A549 (cell line): ENCODE measurements around the gene OR10A3. TPM values are rescaled to one million over a fixed set of nuclear protein-coding genes. Genes with fewer than 3 reads are reported as not detected.
A peak's percentile ranks its signal among the peaks of the same experiment; 100 is the strongest.

Source experiments
- ATAC-seq, 2 experiments: fragments of 200-7000 bp in 1 of 2; fragments of >200 bp in 1 of 2; cut with Nextera tagmentation in 1 of 2; cut with Tn5 transposase in 1 of 2; 3 replicates each; pipeline versions ENCODE4 v1.8.0 to v1.9.1; 2018 to 2020; ENCODE audit warnings: mild to moderate bottlenecking in 1 of 2, moderate library complexity in 1 of 2
- CTCF ChIA-PET: fragments of 300-600 bp; sonication (Branson Sonifier 250); formaldehyde crosslinking; extraction: SDS; loops from one replicate; lab custom pipeline; 2021; ENCODE audit warnings: antibody characterized with exemption, inconsistent platforms; lab: Yijun Ruan, JAX
- POLR2A ChIA-PET: fragments of 350-600 bp; formaldehyde crosslinking; extraction: SDS; loops from one replicate; lab custom pipeline; 2021; ENCODE audit warnings: antibody characterized with exemption, inconsistent platforms; lab: Yijun Ruan, JAX
- DNase-seq, 2 experiments: peaks; one replicate each; pipeline versions ENCODE4 v3.0.0 to v3.0.0-alpha.2; 2011 to 2016; ENCODE audit warnings: low read depth in 1 of 2, low spot score in 1 of 2
- FAIRE-seq: peaks from 2 replicates; lab custom pipeline; 2011; peaks lifted over from hg19 to GRCh38; lab: Jason Lieb, UNC
- H3K27ac ChIP-seq, 2 experiments: fragments of >200 bp; sonication (Bioruptor Twin); formaldehyde crosslinking; 3 replicates each; pipeline ENCODE4 v1.5.1; 2016 to 2017
- H3K4me1 ChIP-seq: fragments of >200 bp; sonication (Bioruptor Twin); formaldehyde crosslinking; 3 replicates; pipeline ENCODE4 v1.6.1; 2016
- H3K4me2 ChIP-seq: fragments of >200 bp; sonication (Bioruptor Twin); formaldehyde crosslinking; 3 replicates; pipeline ENCODE4 v1.6.1; 2016
- H3K4me3 ChIP-seq: fragments of >200 bp; sonication (Bioruptor Twin); formaldehyde crosslinking; 3 replicates; pipeline ENCODE4 v1.5.1; 2016
- H3K9me3 ChIP-seq: fragments of >200 bp; sonication (Bioruptor Twin); formaldehyde crosslinking; 3 replicates; pipeline ENCODE4 v1.6.1; 2016
- CBX8 ChIP-seq: fragments of 200-600 bp; sonication (generic); IDR thresholded peaks from 2 replicates; pipeline ENCODE4 v1.6.1; 2016
- CEBPB ChIP-seq, 2 experiments: fragments of >200 bp in 1 of 2; sonication (Bioruptor Twin) in 1 of 2; formaldehyde crosslinking in 1 of 2; IDR thresholded peaks; 2 replicates each; pipeline ENCODE4 v1.6.1; 2012 to 2016
- EHMT2 ChIP-seq: fragments of 200-600 bp; sonication (generic); IDR thresholded peaks from 2 replicates; pipeline ENCODE4 v1.6.1; 2016; ENCODE audit warnings: antibody characterized with exemption, low read depth, mild to moderate bottlenecking, moderate library complexity
- ESRRA ChIP-seq: fragments of 150-350 bp; IDR thresholded peaks from 2 replicates; pipeline ENCODE4 v1.6.1; 2014; ENCODE audit warnings: mild to moderate bottlenecking, low read length, borderline replicate concordance
- FOXS1 ChIP-seq: fragments of 250-450 bp; sonication (Bioruptor Pico); IDR thresholded peaks from 2 replicates; pipeline ENCODE4 v1.5.0; 2020; ENCODE audit warnings: mild to moderate bottlenecking, moderate library complexity
- GATA3 ChIP-seq: IDR thresholded peaks from 2 replicates; pipeline ENCODE4 v1.6.1; 2012; ENCODE audit warnings: borderline replicate concordance
- HMGXB4 ChIP-seq: fragments of 250-450 bp; sonication (Bioruptor Pico); IDR thresholded peaks from 2 replicates; pipeline ENCODE4 v1.5.0; 2021; ENCODE audit warnings: mild to moderate bottlenecking, moderate library complexity, borderline replicate concordance
- HOXB13 ChIP-seq: fragments of 250-450 bp; sonication (Bioruptor Pico); IDR thresholded peaks from 2 replicates; pipeline ENCODE4 v1.5.0; 2020; ENCODE audit warnings: low read depth, mild to moderate bottlenecking, moderate library complexity
- HOXB5 ChIP-seq: fragments of 250-450 bp; sonication (Bioruptor Pico); IDR thresholded peaks from 2 replicates; pipeline ENCODE4 v1.5.0; 2020; ENCODE audit warnings: mild to moderate bottlenecking, moderate library complexity
- JUN ChIP-seq, 2 experiments: fragments of >200 bp; sonication (Bioruptor Twin); formaldehyde crosslinking; IDR thresholded peaks; 2 replicates in 1 of 2; 3 replicates in 1 of 2; pipeline ENCODE4 v1.6.1; 2016 to 2017
- KDM1A ChIP-seq: fragments of 200-600 bp; sonication (generic); IDR thresholded peaks from 2 replicates; pipeline ENCODE4 v1.6.1; 2016; ENCODE audit warnings: low read depth, mild to moderate bottlenecking
- KDM5A ChIP-seq: fragments of 200-600 bp; sonication (generic); IDR thresholded peaks from 2 replicates; pipeline ENCODE4 v1.6.1; 2016; ENCODE audit warnings: antibody characterized with exemption, mild to moderate bottlenecking
- MAFK ChIP-seq: fragments of 450-650 bp; IDR thresholded peaks from 2 replicates; pipeline ENCODE4 v1.6.1; 2014; ENCODE audit not compliant: partially characterized antibody
- NPAS2 ChIP-seq: fragments of 250-450 bp; sonication (Bioruptor Pico); IDR thresholded peaks from 2 replicates; pipeline ENCODE4 v1.8.0; 2022; ENCODE audit warnings: mild to moderate bottlenecking, moderate library complexity, borderline replicate concordance
- POLR2AphosphoS2 ChIP-seq: conservative IDR thresholded peaks from 2 replicates; pipeline ENCODE4 v1.6.1; 2012; ENCODE audit warnings: low read length, improper control_type of control experiment, inconsistent platforms
- SREBF2 ChIP-seq: fragments of 450-650 bp; IDR thresholded peaks from 2 replicates; pipeline ENCODE4 v1.6.1; 2014; ENCODE audit warnings: mild to moderate bottlenecking, moderate library complexity
- ZNF302 ChIP-seq: fragments of 250-450 bp; sonication (Bioruptor Pico); IDR thresholded peaks from 2 replicates; pipeline ENCODE4 v1.9.0; 2021; ENCODE audit warnings: inconsistent platforms, mild to moderate bottlenecking, moderate library complexity
- ZSCAN20 ChIP-seq: fragments of 250-450 bp; sonication (Bioruptor Pico); IDR thresholded peaks from 2 replicates; pipeline ENCODE4 v1.8.0; 2022; ENCODE audit warnings: mild to moderate bottlenecking, moderate library complexity
- WGBS: methylation state at CpG from one replicate; pipeline ENCODE4 v1.1.6; 2017; ENCODE audit errors: missing lambda C conversion rate; 5-methylcytosine and 5-hydroxymethylcytosine counted together
- polyA plus RNA-seq, 4 experiments: library from polyadenylated mRNA; depleted of rRNA in 3 of 4; stranded (reverse); fragments of >200 nt; fragmentation: RNase III in 1 of 4; extraction: RNeasy Plus Mini Kit Qiagen cat#74134 plus additional on column Dnase treatment in 1 of 4; gene quantifications; 2 replicates in 3 of 4; 3 replicates in 1 of 4; pipeline ENCODE4 v1.2.3, GENCODE V29; 2011 to 2017
- TF ChIP-seq, protein P1 (sequence below): fragments of 450-650 bp; IDR thresholded peaks from 2 replicates; pipeline ENCODE4 v1.6.1; 2014; ENCODE audit warnings: antibody characterized with exemption
- TF ChIP-seq, protein P2 (sequence below): fragments of 150-350 bp; IDR thresholded peaks from 2 replicates; pipeline ENCODE4 v1.6.1; 2014; ENCODE audit warnings: low read depth, mild to moderate bottlenecking, low read length

The OR10A3 gene
- polyA plus RNA-seq, 2 of the 4 experiments (the other 2 are of a cell fraction) = not detected

GRCh38 chr11:7986768-7987559 lies 45.5 kb upstream of the OR10A3 start, which contains the start of gene EIF3F (continued):
- TF ChIP-seq HMGXB4 (CRISPR knock-in tag) (no peak; the same call in 1 of the 2 replicates), HOXB13 (no peak), FOXS1 (CRISPR knock-in tag) (no peak), POLR2AphosphoS2 (no peak), GATA3 (0 out of 2 replicates have a peak, but pooled peaks have one; percentile 44), CBX8 (no peak), KDM5A (peak; percentile 96), SREBF2 (no peak), ZNF302 (no peak), HOXB5 (CRISPR knock-in tag) (0 out of 2 replicates have a peak, but pooled peaks have one; percentile 50), CEBPB (IDR thresholded peaks at IDR 0.05) (peak in 1 of 2 experiments; percentile 58; a peak in 2 of 4 replicates), KDM1A (no peak)
- TF ChIP-seq, protein P1, sequence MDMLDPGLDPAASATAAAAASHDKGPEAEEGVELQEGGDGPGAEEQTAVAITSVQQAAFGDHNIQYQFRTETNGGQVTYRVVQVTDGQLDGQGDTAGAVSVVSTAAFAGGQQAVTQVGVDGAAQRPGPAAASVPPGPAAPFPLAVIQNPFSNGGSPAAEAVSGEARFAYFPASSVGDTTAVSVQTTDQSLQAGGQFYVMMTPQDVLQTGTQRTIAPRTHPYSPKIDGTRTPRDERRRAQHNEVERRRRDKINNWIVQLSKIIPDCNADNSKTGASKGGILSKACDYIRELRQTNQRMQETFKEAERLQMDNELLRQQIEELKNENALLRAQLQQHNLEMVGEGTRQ = peak; percentile 97

GRCh38 chr11:7983832-7984590 lies 42.5 kb upstream of the OR10A3 start:
- TF ChIP-seq POLR2AphosphoS2 = no peak
- no peak for TF ChIP-seq HOXB5 (CRISPR knock-in tag)
- no peak for TF ChIP-seq ZSCAN20
- no peak for TF ChIP-seq ESRRA
- TF ChIP-seq NPAS2 = no peak
- no peak for TF ChIP-seq EHMT2
- TF ChIP-seq JUN (IDR thresholded peaks at IDR 0.05) = no peak
- TF ChIP-seq, protein P2, sequence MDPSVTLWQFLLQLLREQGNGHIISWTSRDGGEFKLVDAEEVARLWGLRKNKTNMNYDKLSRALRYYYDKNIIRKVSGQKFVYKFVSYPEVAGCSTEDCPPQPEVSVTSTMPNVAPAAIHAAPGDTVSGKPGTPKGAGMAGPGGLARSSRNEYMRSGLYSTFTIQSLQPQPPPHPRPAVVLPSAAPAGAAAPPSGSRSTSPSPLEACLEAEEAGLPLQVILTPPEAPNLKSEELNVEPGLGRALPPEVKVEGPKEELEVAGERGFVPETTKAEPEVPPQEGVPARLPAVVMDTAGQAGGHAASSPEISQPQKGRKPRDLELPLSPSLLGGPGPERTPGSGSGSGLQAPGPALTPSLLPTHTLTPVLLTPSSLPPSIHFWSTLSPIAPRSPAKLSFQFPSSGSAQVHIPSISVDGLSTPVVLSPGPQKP = no peak
- TF ChIP-seq MAFK = no peak
- TF ChIP-seq HOXB13 = no peak
- WGBS = 65% methylated on average over 6 of the region's 7 CpGs
- Histone ChIP-seq H3K9me3 (no peaks in the 10 kb centered on the region), H3K4me3 (no peak overlapping the region), H3K4me1 (peaks cover 11% of the 10 kb centered on the region), H3K4me2 (no peak overlapping the region), H3K27ac (no peak overlapping the region)
- CTCF ChIA-PET = interaction anchor here (0.8 to 5.3 kb wide), 6 partner anchors 10 to 886 kb away, joined by 3 to 114 read pairs (median 4); no protein-coding TSS in a partner anchor
- POLR2A ChIA-PET = no interaction called here
- ATAC-seq (no peak), FAIRE-seq (no peak), DNase-seq (no peak)
